Stromal cell of bone marrow (primary cell): Measurements from ENCODE around the gene ANKHD1.
"Not testable (repeated sequence)": the region's sequence is repeated elsewhere in the genome, so short reads cannot be mapped to it uniquely, and the experiment has no call there.

ENCODE experiments used
- DNase-seq: peaks from one replicate; pipeline ENCODE4 v3.0.0-alpha.2; 2012; ENCODE audit warnings: low read depth

Gene ANKHD1

GRCh38 chr5:140427726-140428125 is 26.1 kb downstream of the ANKHD1 start:
- DNase-seq, result not testable (repeated sequence)

- DNase-seq, result no peak
Measured at GRCh38 chr5:140429724-140430123, 28.1 kb downstream of the ANKHD1 start.

GRCh38 chr5:140432212-140432611 is 30.6 kb downstream of the ANKHD1 start:
- no peak for DNase-seq

GRCh38 chr5:140432916-140433315 is 31.3 kb downstream of the ANKHD1 start:
- no peak for DNase-seq

- DNase-seq, result not testable (repeated sequence)
Measured at GRCh38 chr5:140457368-140457767, 55.7 kb downstream of the ANKHD1 start.

- DNase-seq, result no peak
Measured at GRCh38 chr5:140466981-140467742, 65.5 kb downstream of the ANKHD1 start.

- DNase-seq, result no peak
Measured at GRCh38 chr5:140468188-140468587, 66.6 kb downstream of the ANKHD1 start.

- DNase-seq, result no peak
Measured at GRCh38 chr5:140469259-140469658, 67.6 kb downstream of the ANKHD1 start.

GRCh38 chr5:140480310-140481014 is 78.8 kb downstream of the ANKHD1 start:
- DNase-seq, result no peak

GRCh38 chr5:140481758-140482157 is 80.1 kb downstream of the ANKHD1 start:
- peak; percentile 63 for DNase-seq

- no peak for DNase-seq
Measured at GRCh38 chr5:140483055-140483454, 81.4 kb downstream of the ANKHD1 start.

GRCh38 chr5:140488141-140488540 is 86.5 kb downstream of the ANKHD1 start:
- not testable (repeated sequence) for DNase-seq

GRCh38 chr5:140488914-140489313 is 87.3 kb downstream of the ANKHD1 start:
- DNase-seq, result no peak

- DNase-seq, result no peak
Measured at GRCh38 chr5:140497897-140498296, 96.3 kb downstream of the ANKHD1 start.

GRCh38 chr5:140498591-140498990 is 97.0 kb downstream of the ANKHD1 start:
- no peak for DNase-seq

GRCh38 chr5:140502834-140503233 is 101.2 kb downstream of the ANKHD1 start:
- DNase-seq, result no peak

GRCh38 chr5:140509898-140510297 is 108.3 kb downstream of the ANKHD1 start:
- no peak for DNase-seq

GRCh38 chr5:140513124-140513523 is 111.5 kb downstream of the ANKHD1 start:
- DNase-seq, result no peak

- no peak for DNase-seq
Measured at GRCh38 chr5:140524003-140524402, 122.4 kb downstream of the ANKHD1 start.

- DNase-seq, result no peak
Measured at GRCh38 chr5:140540227-140540626, 138.6 kb downstream of the ANKHD1 start.

- no peak for DNase-seq
Measured at GRCh38 chr5:140542972-140543371, 141.3 kb downstream of the ANKHD1 start.

- no peak for DNase-seq
Measured at GRCh38 chr5:140544986-140545385, 143.4 kb downstream of the ANKHD1 start.

GRCh38 chr5:140545606-140546005 is 144.0 kb downstream of the ANKHD1 start:
- no peak for DNase-seq
